ENCODE results near the gene TOGARAM2.

The TOGARAM2 gene

DNA sequence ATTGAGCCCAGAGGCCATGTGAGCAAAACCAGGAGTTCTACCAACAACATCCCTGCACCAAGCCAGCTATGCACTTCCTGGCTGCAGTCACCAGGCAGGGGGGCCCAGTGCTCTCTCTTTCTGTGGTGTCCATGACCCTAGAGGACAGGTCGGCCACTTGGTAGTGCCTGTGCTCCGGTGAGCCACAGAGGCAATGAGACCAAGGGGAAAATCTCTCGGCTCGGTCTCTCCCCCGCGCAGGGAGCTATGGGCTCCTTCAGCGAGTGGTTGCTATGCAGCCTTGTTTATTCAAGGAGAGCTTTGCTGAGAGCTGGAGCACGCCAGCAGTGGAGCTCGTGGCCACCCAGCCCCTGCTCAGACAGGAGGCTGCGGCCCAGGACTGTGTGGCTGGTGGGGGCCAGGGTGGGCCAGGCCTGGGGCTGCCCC lies at the start of gene TOGARAM2:
Gene TOGARAM2 (plus strand): TSS at position 283 of the 426 bp plus-strand sequence. CDS start 13,537 bp downstream, outside the sequence.
- no peak for DNase-seq (ENCODE audit: low read depth)

DNA sequence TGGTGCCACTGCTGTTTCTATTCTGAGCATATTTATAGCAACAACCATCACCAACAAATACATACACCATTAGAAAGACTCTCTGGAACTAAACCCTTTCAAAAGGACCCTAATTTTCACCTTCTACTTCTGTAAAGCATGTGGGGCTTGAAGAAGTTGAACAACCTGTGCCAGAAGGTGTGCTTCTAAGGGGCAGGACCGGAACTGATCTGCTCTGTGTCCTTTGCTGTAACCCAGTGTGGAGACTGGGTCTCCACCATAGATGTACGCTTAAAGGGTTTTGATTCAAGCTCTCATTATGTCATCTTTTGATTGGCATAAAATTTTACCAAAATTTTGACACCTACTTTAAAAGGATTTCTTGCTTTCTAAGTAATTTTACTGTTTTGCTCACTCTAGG lies 46.3 kb upstream of the TOGARAM2 start:
- no peak for DNase-seq (ENCODE audit: low read depth)

DNA sequence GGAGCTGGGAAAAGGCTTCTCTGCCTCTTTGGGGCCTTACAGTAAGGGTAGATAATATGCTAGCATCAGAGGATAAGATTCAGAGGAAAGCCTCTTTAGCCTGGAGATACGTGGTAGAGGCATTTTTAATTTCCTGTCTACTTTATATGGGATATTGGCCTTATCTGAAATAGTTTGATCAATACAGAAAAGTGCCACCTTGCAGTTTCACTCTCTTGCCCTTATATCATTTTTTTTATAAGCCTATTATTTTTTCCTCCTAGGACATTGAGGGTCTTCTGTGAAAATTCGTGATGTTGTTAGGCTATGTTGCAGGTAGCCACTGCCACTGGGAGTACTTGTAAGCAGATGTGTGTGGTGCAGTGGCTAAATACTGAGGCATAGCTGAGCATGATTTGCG lies 40.1 kb upstream of the TOGARAM2 start:
- DNase-seq (ENCODE audit: low read depth), result no peak

DNA sequence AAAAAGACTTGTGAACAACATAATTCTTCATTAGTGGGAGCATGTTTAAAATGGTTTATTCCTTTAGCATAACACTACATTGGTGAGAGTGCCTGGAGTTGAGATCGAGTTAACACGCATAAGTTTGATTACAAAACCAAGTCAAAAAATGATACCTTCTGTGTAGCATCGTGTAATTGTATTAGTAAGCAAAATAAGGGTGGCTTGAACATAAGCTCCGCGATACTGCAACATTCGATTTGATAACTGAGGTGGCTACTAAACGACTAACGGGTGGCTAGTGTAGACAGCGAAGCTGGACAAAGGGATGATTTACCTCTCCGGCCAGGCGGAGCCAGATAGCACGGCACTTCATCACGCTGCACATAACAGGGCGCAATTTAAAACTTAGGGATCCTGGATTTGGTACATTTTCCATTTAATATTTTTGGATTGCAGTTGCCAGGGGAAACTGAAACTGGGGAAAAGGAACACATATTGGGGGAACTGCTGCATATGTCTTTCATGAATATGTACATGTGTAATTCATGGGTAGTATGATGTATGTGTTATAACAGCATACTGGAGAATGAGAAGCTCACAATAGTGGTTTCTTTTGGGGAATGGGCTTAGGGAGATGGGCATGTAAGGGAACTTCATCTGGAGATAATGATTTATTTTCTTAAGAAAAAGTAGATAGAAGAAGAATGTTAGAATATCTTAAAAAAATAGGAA lies 36.4 kb upstream of the TOGARAM2 start:
- DNase-seq (ENCODE audit: low read depth), result no peak

DNA sequence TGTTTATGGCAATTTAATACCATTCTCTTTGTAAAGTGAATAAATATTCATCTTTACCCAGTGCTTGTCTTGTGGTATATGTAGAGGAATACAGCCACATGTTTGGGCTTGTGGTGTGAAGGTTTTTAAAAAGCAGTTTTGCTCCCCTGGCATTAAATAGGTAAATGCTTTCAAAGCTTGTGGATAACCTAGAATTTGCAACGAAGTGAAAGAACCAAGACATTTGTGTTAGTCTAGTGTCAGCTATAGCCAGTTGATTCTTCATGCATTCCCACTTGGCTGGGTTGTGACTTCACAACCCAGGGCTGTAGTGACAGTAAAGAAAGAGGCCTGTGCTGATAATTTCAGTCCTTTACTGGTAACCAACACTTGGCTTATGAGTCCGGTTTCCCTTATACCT lies 32.9 kb upstream of the TOGARAM2 start:
- DNase-seq (ENCODE audit: low read depth), result no peak

DNA sequence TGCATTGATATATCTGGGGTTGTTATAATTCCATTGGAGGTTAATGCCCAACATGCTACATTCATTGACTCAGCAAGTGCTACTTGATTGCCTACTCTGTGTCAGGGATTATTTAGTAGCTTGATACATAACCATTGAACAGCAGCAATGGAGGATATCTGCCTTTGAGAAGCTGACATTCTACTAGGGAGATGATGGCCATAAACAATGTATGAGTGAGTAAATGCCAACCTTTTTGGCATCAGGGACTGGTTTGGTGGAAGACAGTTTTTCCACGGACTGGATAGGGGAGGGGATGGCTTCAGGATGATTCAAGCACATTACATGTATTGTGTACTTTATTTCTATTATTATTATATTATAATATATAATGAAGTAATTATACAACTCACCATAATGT lies 31.9 kb upstream of the TOGARAM2 start:
- no peak for DNase-seq (ENCODE audit: low read depth)

DNA sequence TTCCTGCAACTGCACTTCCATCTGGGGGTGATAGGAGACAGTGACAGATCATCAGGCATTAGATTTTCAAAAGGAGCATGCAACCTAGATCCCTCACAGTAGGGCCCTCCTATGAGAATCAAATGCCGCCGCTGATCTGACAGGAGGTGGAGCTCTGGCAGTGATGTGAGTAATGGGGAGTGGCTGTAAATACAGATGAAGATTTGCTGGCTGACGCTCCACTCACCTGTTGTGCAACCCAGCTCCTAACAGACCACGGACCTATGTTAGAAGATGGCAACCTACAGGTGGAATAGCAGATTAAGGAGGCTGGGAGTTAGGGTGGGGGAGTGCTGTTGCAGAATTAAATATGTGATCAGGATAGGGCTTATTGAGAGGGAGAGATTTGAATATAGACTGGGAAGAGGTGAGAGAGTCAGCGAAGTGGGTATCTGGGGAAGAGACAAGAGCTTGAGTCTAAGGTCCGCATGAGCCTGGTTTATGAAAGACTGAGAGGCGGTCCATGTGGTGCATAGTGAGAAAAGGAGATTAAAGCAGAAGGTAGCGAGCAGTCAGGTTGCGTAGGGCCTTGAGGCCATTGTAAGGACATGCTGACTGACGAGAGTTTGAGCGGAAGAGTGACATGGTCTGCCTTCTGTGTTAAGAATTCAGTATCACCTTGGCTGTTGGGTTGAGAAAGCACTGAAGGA lies 31.3 kb upstream of the TOGARAM2 start:
- no peak for DNase-seq (ENCODE audit: low read depth)

DNA sequence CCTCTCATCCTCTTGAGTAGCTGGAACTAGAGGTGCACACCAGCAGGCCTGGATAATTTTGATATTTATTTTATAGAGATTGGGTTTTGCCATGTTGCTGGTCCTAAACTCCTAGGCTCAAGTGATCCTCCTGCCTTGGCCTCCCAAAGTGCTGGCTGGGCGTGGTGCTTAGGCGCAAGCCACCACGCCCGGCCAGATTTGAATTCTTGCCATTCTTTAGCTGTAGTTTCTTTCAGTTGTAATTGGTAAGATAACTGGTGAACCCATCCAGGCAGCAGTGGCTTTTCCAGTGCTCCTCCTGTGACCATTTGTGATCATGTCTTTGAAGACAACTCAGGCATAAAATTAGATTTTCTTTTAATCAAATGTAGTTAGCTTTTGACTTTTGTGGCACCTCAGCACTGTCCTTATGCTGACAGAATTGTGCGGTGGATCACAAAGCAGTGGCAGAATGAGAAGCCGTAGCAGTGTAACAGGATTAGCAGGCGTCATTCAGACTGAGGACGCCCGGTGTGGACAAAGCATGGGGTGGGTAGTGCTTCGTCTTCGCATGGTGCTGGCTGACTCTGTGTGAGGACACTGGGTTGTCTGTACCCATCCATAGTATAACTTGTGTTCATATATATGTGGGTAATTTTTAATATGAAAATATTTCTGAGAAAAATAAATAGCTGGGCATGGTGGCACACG lies 30.0 kb upstream of the TOGARAM2 start:
- no peak for DNase-seq (ENCODE audit: low read depth)

DNA sequence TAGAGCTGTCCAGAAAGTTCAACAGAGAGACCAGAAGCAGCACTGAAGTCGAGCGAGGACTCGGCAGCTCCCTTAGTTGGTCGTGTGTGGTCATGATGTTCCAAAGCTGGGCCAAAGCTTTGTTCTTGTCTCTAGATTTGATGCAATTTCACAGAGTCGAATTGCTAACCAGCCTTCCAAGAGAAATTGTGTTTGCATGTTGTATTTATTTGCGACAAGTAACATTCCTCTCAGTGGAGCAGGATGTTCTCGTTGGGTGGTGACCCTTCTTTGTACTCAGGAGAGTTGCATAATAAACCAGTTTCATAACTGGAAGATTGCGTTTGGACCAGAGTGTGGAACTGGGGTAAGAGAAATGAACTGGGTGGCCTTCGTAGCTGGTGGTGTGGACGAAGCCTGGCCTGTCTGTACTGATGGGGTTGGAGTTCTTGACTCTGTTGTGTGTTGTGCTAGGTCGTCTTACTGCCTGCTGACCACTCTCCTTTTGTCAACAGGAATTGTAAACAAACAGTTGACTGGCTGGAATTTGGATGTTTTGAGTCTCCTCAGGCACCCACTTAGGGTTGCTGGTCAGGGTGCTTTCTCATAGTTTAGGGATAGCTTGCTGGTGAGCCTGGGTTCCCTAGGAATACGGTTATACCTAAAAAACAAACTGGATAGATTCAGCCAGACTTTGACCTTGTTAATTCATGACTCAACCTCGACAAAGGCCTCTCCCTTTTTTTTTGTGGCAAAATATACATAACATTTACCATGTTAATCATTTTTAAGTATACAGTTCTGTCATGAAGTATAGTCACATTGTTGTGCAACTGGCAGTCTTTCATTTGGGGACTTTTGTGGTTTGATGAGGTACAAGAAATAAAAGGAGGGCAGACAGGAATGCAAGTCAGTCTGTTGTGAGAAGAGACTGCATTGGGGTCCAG lies 28.9 kb upstream of the TOGARAM2 start:
- no peak for DNase-seq (ENCODE audit: low read depth)

DNA sequence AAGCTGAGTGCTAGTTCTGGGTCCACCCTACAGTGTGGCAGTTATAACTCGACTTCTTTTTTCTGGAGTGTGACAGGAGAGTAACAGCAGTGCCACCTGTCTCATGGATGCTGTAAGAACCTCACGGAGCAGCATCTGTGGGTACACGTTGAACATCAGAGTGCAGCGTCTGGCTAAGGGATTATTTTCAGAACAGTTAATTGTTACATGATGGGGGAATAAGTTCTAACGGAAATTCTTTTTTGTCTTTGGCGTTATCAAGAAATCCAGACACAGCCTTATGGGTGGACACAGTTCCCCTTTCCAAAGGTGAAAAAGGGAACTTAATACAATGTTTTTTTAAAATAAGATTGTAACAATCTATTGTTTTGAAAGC lies 28.3 kb upstream of the TOGARAM2 start:
- no peak for DNase-seq (ENCODE audit: low read depth)

DNA sequence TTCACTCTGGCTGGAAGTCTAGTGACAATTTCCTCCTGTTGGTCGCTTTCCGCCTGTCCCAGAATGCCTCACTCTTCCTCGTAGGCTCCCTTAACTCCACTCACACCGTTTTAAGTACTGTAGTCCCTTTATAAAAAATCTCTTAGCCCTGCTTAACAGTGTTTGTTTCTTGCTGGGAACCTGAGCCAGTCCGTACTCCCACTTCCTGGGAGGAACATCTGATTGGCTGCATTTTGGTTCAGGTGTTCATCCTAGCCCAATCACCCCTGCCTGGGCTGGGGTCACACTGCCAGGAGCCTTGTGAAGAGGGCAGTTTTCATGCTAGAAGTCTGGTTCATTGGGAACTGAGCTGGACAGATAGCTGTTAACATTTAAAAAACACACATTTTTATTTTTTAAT lies 25.6 kb upstream of the TOGARAM2 start:
- DNase-seq (ENCODE audit: low read depth), result no peak

DNA sequence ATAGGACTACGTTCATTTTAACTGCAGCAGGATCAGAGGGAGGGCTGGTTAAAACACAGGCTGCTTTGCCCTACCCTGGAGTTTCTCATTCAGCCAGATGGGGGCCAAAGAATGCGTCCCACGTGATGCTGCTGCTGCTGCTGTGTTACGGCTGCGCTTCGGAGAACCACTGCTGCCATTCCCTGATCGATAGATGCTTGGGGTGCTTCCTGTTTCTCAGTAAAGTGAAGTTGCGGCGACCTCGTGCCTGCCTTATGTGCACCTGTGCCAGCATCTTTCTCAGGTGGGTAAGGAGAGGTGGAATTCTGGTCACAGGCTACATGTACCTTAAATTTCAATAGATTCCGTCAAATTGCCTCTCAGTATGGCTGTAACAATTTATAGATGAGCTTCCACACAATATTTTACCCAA lies 24.7 kb upstream of the TOGARAM2 start:
- no peak for DNase-seq (ENCODE audit: low read depth)

DNA sequence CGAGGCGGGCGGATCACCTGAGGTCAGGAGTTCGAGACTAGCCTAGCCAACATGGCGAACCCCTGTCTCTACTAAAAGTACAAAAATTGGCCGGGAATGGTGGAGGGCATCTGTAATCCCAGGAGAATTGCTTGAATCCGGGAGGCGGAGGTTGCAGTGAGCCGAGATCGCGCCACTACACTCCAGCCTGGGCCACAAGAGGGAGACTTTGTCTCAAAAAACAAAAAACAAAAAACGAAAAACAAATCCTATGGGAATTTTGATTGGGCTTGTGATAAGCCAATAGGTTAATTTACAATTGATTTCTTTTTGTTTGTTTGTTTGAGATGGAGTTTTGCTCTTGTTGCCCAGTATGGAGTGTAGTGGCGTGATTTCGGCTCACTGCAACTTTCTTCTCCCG lies 24.2 kb upstream of the TOGARAM2 start:
- no peak for DNase-seq (ENCODE audit: low read depth)

DNA sequence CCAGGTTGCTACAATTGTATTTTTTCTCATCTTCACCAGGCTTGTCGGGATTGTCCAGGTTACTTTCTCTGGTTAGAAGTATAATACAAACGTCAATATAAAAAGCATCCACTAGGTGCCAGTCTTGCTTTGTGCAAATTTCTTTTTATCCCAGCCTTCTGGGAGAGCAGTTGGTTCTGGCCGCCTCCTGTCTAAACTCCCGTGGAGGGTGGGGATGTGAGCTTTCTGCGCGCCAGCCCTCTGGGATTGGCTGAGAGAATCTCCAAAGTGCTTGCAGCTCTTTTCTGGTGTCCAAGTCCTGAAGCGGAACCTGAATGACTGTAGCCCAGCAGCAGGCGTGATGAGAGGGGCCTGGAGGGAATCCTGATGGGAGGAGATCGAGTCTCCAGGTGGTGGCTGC lies 22.4 kb upstream of the TOGARAM2 start:
- DNase-seq (ENCODE audit: low read depth), result no peak

DNA sequence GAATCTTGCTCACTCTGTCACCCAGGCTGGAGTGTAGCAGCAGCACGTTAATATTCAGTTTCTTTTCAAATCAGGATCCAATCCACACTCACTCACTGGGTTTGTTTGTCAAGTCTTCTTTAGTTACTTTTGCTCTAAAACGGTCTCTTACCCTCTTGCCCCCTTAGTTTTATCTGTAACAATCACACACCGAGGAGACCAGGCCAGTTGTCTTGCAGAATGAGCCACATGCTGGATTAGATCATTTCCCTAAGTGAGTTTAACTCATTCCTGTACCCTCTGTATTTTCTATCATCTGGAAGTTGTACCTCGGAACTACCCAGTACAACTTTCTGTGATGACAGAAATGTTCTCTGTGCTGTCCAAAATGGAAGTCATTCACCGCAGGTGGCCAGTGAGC lies 20.7 kb upstream of the TOGARAM2 start:
- DNase-seq (ENCODE audit: low read depth), result no peak

DNA sequence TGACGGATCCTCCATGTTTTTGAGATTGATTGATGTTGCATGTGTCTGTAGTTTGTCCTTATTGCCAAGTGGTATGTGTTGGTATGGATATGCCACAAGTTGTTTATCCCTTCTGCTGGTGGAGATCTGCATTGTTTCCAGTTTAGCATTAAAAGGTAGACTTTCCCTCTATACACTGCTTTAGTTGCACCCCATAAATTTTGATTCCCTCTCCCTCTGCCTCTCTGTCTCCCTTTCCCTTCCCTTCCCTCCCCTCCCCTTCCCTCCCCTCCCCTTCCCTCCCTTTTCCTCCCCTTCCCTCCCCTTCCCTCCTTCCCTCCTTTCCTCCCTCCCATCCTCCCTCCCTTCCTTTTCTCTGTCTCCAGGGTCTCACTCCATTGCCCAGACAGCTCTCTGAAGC lies 18.6 kb upstream of the TOGARAM2 start:
- DNase-seq (ENCODE audit: low read depth), result no peak

DNA sequence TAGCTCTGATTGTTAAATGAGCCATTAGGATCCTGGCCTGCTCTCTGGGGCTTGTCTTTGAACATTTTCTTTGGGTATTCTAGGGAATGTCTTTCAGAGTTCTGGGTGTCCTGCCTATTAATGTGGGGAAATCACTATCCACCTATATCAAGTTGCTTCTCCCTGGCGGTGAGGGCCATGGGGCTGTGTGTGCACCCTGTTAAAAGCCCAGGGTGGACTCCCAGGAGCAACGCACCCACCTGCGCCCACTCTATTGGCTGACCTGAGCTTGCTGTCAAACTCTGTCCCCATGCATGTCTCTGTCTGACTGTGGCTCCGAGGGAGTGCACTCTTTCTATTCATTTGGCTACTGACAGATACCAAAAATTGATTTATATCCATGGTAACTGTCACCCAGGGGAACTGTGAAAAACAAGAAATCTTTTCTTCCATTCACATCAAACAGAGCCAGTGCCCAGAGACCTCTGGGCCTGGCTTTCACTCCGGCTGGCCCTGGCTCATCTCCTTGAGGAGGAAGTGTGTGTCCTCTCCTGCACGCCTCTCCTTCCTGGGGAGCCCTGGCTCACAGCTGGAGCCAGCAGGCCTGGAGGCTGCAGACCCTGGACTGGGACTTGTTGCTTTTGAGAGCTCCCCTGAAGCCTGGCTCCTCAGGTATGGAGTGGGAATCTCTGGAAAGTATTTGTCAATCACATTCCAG lies 10.5 kb upstream of the TOGARAM2 start:
- DNase-seq (ENCODE audit: low read depth), result no peak

DNA sequence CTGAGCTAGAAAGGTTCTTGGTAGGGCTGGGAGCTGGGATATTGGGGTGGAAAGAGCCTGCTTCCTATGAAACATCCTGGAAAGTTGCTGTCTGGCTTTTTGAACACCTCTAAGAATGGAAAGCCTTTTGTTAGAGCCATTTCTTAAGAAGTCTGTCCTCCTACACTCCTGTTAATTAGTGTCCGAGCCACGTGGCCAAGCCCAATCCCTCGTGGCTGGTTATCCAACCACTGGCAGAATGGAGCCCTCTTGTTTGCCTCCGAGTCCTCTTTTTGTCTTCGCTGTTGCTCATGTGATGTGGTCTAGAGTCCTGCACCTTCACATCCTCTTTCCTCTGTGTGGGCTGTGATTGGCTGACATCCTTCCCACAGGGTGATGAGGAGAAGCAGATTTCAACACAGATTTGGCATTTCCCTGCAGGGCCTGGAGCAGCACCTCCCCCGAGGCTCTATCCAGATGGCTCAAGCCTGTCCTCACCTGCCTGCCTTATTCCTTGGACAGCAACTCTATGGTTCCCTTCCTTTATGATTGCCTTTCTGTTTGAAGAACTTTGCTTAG lies 8.2 kb upstream of the TOGARAM2 start:
- DNase-seq (ENCODE audit: low read depth), result no peak

DNA sequence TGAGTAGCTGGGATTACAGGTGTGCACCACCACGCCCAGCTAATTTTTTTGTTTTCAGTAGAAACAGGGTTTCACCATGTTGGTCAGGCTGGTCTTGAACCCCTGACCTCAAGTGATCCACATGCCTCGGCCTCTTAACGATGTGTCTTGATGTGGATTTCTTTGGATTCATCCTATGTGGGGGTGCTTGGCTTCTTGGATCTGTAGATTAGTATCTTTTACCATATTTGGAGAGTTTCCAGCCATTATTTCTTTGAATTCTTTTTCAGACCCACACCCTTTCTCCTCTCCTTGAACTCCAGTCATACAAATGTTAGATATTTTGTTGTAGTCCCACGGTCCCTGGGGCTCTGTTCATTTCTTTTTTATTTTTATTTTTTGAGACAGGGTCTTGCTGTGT lies 6.8 kb upstream of the TOGARAM2 start:
- no peak for DNase-seq (ENCODE audit: low read depth)

DNA sequence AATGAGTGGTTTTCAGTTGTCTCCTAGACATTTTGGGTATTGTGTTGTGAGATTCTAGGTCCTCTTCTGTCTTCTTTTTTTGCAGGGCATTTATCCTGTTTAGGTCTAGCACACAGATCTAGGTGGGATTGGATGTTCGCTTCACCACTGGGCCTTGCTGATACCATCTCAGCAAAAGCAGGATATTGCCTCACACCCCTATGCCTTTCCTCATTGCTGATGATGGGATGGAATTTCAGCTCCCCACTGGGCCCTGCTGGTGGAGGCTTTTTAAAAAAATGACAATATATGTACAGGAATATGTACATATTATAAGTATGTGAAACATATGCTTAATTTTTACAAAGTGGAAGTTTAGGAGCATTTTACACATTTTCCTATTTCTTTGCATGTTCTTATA lies 5.4 kb upstream of the TOGARAM2 start:
- no peak for DNase-seq (ENCODE audit: low read depth)

DNA sequence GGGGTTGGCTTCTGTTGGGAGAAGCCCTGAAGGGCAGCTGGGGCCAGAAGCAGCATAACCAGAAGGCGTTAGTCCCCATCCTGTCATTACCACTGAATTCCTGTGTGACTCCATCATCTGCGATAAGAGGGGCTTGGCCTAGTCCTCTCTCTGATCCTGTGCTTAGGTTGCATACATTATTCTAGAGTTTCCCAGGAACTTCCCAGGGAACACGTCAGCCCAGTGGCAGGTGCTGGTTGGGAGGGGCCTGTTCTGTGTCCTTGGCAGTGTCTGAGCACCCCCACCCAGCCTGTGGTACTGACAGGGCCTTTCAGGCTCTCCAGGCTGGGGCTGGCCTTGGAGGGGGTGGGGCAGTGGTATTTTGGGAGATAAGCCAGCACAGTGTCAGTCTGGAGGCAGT lies 4.5 kb upstream of the TOGARAM2 start:
- DNase-seq (ENCODE audit: low read depth), result no peak

Measured in activated gamma-delta T cell treated with anti-CD3 and anti-CD28 coated beads, Interleukin-2, amount 50 U/mL, for 16 hours (primary cell).